Cardiac muscle cell (in vitro differentiated cells and primary cell): Measurements from ENCODE around the gene HTR5A. TPM values are rescaled to one million over a fixed set of nuclear protein-coding genes. Genes with fewer than 3 reads are reported as not detected.

Source experiments
- DNase-seq, 2 donors: peaks; one replicate each; pipeline versions ENCODE4 v3.0.0 to v3.0.0-alpha.2; 2010 to 2017; ENCODE audit warnings: low read depth in 1 of 2, low spot score in 1 of 2
- H3K27ac ChIP-seq: fragments of 200-600 bp; sonication (generic); 2 replicates; pipeline ENCODE4 v1.5.1; 2016
- H3K27me3 ChIP-seq: fragments of 200-600 bp; sonication (generic); 2 replicates; pipeline ENCODE4 v1.6.0; 2016; ENCODE audit warnings: control low read depth
- H3K36me3 ChIP-seq: fragments of 200-600 bp; sonication (generic); 2 replicates; pipeline ENCODE4 v1.5.1; 2016; ENCODE audit warnings: control low read depth
- H3K4me1 ChIP-seq: fragments of 200-600 bp; sonication (generic); 2 replicates; pipeline ENCODE4 v1.8.1; 2017; ENCODE audit warnings: low read depth, mild to moderate bottlenecking, mixed run types
- H3K4me3 ChIP-seq: fragments of 200-600 bp; sonication (generic); 2 replicates; pipeline ENCODE4 v1.5.1; 2016; ENCODE audit warnings: mild to moderate bottlenecking
- H3K9me3 ChIP-seq: fragments of 200-600 bp; sonication (generic); 2 replicates; pipeline ENCODE4 v1.5.1; 2017; ENCODE audit warnings: low read depth, mild to moderate bottlenecking, control low read depth
- polyA plus RNA-seq: library from polyadenylated mRNA; unstranded; fragments of >200 nt; fragmentation: Nextera tagmentation; extraction: Ambion mirVana; gene quantifications from 2 replicates; pipeline ENCODE4 v1.2.1, GENCODE V29; 2016
- total RNA-seq: library from RNA; depleted of rRNA; stranded (reverse); fragments of >200 nt; gene quantifications from 2 replicates; pipeline ENCODE4 v1.2.3, GENCODE V29; 2016
- TF ChIP-seq, protein P1 (sequence below): IDR thresholded peaks from 2 replicates; pipeline ENCODE4 v1.5.1; 2012; ENCODE audit warnings: low read depth, mild to moderate bottlenecking, low read length

Gene HTR5A
- total and polyA plus RNA-seq, 2 experiments from 2014 or later: not detected

DNA sequence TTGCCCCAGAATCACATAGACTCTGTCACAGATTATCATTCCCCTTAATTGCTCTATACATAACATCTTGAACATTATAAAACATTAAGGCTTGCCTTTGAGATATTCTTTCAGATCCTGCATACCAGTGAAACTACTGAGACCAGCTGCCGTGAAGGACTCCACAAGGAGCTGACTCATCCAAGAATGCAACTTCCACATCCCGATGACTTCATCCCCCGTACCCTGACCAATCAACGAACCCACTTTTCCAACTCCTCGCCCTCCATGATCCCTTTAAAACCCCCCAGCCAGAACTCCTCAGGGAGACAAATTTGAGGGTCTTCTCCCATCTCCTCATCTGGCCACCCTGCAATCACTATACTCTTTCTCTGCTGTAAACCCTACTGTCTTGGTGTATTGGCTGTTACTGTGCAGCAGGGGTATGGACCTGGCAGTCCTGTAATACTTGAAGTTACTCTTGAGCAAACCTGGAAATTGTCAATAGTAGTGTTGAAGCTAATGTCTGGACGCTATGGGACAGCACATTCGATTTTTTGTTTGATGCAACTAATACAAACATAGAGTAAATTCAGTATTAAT is 49.8 kb downstream of the HTR5A start:
- no peak overlapping the region for H3K4me3 ChIP-seq
- H3K27ac ChIP-seq: no peak overlapping the region
- H3K9me3 ChIP-seq: no peaks in the 10 kb centered on the region
- TF ChIP-seq, protein P1, sequence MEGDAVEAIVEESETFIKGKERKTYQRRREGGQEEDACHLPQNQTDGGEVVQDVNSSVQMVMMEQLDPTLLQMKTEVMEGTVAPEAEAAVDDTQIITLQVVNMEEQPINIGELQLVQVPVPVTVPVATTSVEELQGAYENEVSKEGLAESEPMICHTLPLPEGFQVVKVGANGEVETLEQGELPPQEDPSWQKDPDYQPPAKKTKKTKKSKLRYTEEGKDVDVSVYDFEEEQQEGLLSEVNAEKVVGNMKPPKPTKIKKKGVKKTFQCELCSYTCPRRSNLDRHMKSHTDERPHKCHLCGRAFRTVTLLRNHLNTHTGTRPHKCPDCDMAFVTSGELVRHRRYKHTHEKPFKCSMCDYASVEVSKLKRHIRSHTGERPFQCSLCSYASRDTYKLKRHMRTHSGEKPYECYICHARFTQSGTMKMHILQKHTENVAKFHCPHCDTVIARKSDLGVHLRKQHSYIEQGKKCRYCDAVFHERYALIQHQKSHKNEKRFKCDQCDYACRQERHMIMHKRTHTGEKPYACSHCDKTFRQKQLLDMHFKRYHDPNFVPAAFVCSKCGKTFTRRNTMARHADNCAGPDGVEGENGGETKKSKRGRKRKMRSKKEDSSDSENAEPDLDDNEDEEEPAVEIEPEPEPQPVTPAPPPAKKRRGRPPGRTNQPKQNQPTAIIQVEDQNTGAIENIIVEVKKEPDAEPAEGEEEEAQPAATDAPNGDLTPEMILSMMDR: no peak
- H3K27me3 ChIP-seq: no peaks in the 10 kb centered on the region
- H3K36me3 ChIP-seq: no peaks in the 10 kb centered on the region
- H3K4me1 ChIP-seq: no peaks in the 10 kb centered on the region
- no peak for DNase-seq

DNA sequence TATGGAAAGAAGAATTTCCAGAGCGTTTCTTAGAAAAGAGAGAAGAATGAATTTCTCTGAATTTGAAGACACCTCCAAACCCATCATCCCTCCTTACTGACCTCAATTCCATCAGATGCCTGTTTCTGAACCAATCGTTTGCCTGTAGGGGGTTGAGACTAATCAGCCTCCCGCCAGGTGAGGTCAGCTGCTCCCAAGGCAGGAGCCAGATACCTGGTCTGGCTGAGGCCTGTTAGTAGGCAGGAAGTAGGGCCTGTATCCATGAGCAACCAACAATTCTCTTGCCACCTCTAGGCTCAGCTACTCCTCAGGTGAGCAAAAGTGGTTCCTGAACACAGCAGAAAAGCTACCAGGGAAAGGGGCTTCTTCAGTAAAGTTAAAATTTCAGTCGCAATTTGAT is 50.3 kb downstream of the HTR5A start:
- Histone ChIP-seq H3K27ac (no peak overlapping the region), H3K9me3 (no peaks in the 10 kb centered on the region)

GRCh38 chr7:155122831-155123230 is 52.7 kb downstream of the HTR5A start:
- DNase-seq: no peak
- Histone ChIP-seq H3K9me3 (no peaks in the 10 kb centered on the region), H3K4me1 (no peaks in the 10 kb centered on the region), H3K4me3 (no peak overlapping the region), H3K27me3 (no peaks in the 10 kb centered on the region), H3K36me3 (no peaks in the 10 kb centered on the region), H3K27ac (no peak overlapping the region)
- TF ChIP-seq, protein P1: no peak

More for the DNA sequence above, 50.3 kb downstream of the HTR5A start:
- Histone ChIP-seq H3K4me3 (no peak overlapping the region), H3K27me3 (no peaks in the 10 kb centered on the region), H3K4me1 (no peaks in the 10 kb centered on the region), H3K36me3 (no peaks in the 10 kb centered on the region)
- no peak for DNase-seq
- TF ChIP-seq, protein P1: no peak

DNA sequence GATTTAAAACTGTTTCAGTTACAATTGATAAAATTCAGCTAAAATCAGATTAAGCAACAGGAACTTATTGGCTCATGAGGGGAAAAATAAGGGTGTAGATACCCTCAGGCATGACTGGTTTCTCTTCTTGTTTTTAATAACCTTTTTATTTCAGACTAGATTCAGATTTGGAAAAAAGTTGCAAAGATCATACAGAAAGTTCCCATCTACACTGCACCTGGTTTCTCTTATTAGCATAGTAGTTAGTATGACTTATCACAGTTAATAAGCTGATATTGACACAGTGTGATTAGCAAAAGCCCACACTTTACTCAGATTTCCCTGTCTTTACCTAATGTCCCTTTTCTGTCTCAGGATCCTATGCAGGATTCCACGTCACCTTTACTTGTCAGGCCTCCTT is 53.3 kb downstream of the HTR5A start:
- H3K36me3 ChIP-seq: no peaks in the 10 kb centered on the region
- TF ChIP-seq, protein P1: no peak
- DNase-seq: no peak
- H3K27me3 ChIP-seq: no peaks in the 10 kb centered on the region
- H3K9me3 ChIP-seq: no peaks in the 10 kb centered on the region
- H3K4me1 ChIP-seq: no peaks in the 10 kb centered on the region
- no peak overlapping the region for H3K27ac ChIP-seq
- no peak overlapping the region for H3K4me3 ChIP-seq

DNA sequence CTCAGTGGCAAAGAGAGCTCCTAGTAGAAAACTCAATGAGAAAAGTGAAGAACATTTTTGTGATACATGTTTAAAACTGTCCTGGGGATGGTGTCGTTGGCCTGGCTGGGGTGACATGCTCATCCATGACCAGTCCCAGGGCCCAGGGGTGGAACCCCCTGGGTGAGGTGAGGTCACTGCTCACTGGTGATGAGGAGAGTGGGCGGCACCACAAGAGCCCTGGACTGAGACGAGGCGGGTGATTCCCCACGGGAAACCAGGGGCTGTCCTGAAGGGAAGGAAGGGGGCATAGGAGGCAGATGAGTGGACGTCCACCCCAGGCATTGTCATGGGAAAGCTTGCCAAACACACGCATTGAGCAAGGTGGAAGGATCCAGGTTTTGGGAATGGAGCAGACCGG is 54.6 kb downstream of the HTR5A start:
- no peaks in the 10 kb centered on the region for H3K9me3 ChIP-seq
- H3K27me3 ChIP-seq: no peaks in the 10 kb centered on the region
- DNase-seq: no peak
- TF ChIP-seq, protein P1: no peak
- H3K4me1 ChIP-seq: no peaks in the 10 kb centered on the region
- H3K36me3 ChIP-seq: no peaks in the 10 kb centered on the region
- H3K4me3 ChIP-seq: no peak overlapping the region
- H3K27ac ChIP-seq: no peak overlapping the region
